ENCODE measurements around the gene DIP2C.
"Not testable (repeated sequence)": the region's sequence is repeated elsewhere in the genome, so short reads cannot be mapped to it uniquely, and the experiment has no call there.

DIP2C gene

GRCh38 chr10:610642-611305 lies 78.7 kb downstream of the DIP2C start:
- DNase-seq (ENCODE audit: low spot score): not testable (repeated sequence)

GRCh38 chr10:609868-610545 lies 79.5 kb downstream of the DIP2C start:
- DNase-seq (ENCODE audit: low spot score): no peak

GRCh38 chr10:609262-609658 lies 80.2 kb downstream of the DIP2C start:
- DNase-seq (ENCODE audit: low spot score): no peak

- no peak for DNase-seq (ENCODE audit: low spot score)
These were observed 80.9 kb downstream of the DIP2C start for GRCh38 chr10:608331-609261.

- DNase-seq (ENCODE audit: low spot score): no peak
These were observed 81.8 kb downstream of the DIP2C start for GRCh38 chr10:607545-608185.

GRCh38 chr10:606762-607544 lies 82.5 kb downstream of the DIP2C start:
- no peak for DNase-seq (ENCODE audit: low spot score)

GRCh38 chr10:605632-606325 lies 83.7 kb downstream of the DIP2C start:
- no peak for DNase-seq (ENCODE audit: low spot score)

GRCh38 chr10:604716-605631 lies 84.5 kb downstream of the DIP2C start:
- DNase-seq (ENCODE audit: low spot score): no peak

- DNase-seq (ENCODE audit: low spot score): no peak
These were observed 85.7 kb downstream of the DIP2C start for GRCh38 chr10:603745-604144.

- no peak for DNase-seq (ENCODE audit: low spot score)
These were observed 87.0 kb downstream of the DIP2C start for GRCh38 chr10:602391-603005.

GRCh38 chr10:601660-601963 lies 87.9 kb downstream of the DIP2C start:
- DNase-seq (ENCODE audit: low spot score): no peak

GRCh38 chr10:600876-601659 lies 88.4 kb downstream of the DIP2C start:
- no peak for DNase-seq (ENCODE audit: low spot score)

- DNase-seq (ENCODE audit: low spot score): no peak
These were observed 89.2 kb downstream of the DIP2C start for GRCh38 chr10:600234-600633.

- DNase-seq (ENCODE audit: low spot score): no peak
These were observed 89.7 kb downstream of the DIP2C start for GRCh38 chr10:599767-600166.

GRCh38 chr10:598415-599170 lies 90.9 kb downstream of the DIP2C start:
- no peak for DNase-seq (ENCODE audit: low spot score)

GRCh38 chr10:597976-598375 lies 91.5 kb downstream of the DIP2C start:
- DNase-seq (ENCODE audit: low spot score): no peak

- no peak for DNase-seq (ENCODE audit: low spot score)
These were observed 92.6 kb downstream of the DIP2C start for GRCh38 chr10:596725-597345.
